OCI-LY7 (cell line): ENCODE data around the gene CES5A. TPM values are rescaled to one million over a fixed set of nuclear protein-coding genes. Genes with fewer than 3 reads are reported as not detected.
"Not testable (repeated sequence)": the region's sequence is repeated elsewhere in the genome, so short reads cannot be mapped to it uniquely, and the experiment has no call there.

Source experiments
- BruUV-seq: library from RNA; stranded (reverse); fragments of 400-500 nt; replicated peaks from 2 replicates; lab custom pipeline; 2021; lab: Mats Ljungman, UMichigan
- CTCF ChIA-PET: fragments of 300-600 bp; sonication (Branson Sonifier 250); formaldehyde crosslinking; loops from one replicate; lab custom pipeline; 2022; ENCODE audit warnings: antibody characterized with exemption; ENCODE audit not compliant: unreplicated experiment; lab: Charles Lee
- POLR2A ChIA-PET: fragments of 300-600 bp; sonication (Branson Sonifier 250); formaldehyde crosslinking; loops from one replicate; lab custom pipeline; 2022; ENCODE audit warnings: antibody characterized with exemption; lab: Charles Lee
- DNase-seq: peaks from one replicate; pipeline ENCODE4 v3.0.0-alpha.2; 2015; ENCODE audit warnings: low spot score
- H2AFZ ChIP-seq: fragments of 200-600 bp; sonication (generic), shearing (Covaris generic); 2 replicates; pipeline ENCODE4 v1.6.1; 2014; ENCODE audit warnings: mild to moderate bottlenecking, antibody characterized with exemption, low read length, moderate library complexity
- H3K27ac ChIP-seq: fragments of 200-600 bp; sonication (generic); 2 replicates; pipeline ENCODE4 v1.5.1; 2014; ENCODE audit warnings: mixed run types, low read depth, mild to moderate bottlenecking, moderate library complexity, low read length, inconsistent platforms; ENCODE audit not compliant: poor library complexity, severe bottlenecking
- H3K36me3 ChIP-seq: fragments of 200-600 bp; sonication (generic); 2 replicates; pipeline ENCODE4 v1.6.1; 2014; ENCODE audit warnings: mild to moderate bottlenecking, antibody characterized with exemption, low read length, moderate library complexity, mixed read lengths; ENCODE audit not compliant: insufficient read depth
- H3K4me1 ChIP-seq: fragments of 200-600 bp; sonication (generic); 2 replicates; pipeline ENCODE4 v1.5.1; 2014; ENCODE audit warnings: mild to moderate bottlenecking, low read length; ENCODE audit not compliant: insufficient read depth, poor library complexity, severe bottlenecking
- H3K4me2 ChIP-seq: fragments of 200-600 bp; sonication (generic); 2 replicates; pipeline ENCODE4 v1.6.1; 2014; ENCODE audit warnings: mild to moderate bottlenecking, low read length
- H3K4me3 ChIP-seq: fragments of 200-600 bp; sonication (generic); 2 replicates; pipeline ENCODE4 v1.5.1; 2014; ENCODE audit warnings: mild to moderate bottlenecking, low read depth, low read length; ENCODE audit not compliant: poor library complexity, severe bottlenecking
- H3K79me2 ChIP-seq: fragments of 200-600 bp; sonication (generic); 2 replicates; pipeline ENCODE4 v1.6.1; 2016; ENCODE audit warnings: low read depth, mild to moderate bottlenecking, low read length, moderate library complexity, mixed read lengths; ENCODE audit not compliant: insufficient read depth
- H3K9me2 ChIP-seq: fragments of 200-600 bp; sonication (generic); 2 replicates; pipeline ENCODE4 v1.6.1; 2016; ENCODE audit warnings: mild to moderate bottlenecking, low read length, mixed read lengths; ENCODE audit not compliant: insufficient read depth
- H3K9me3 ChIP-seq: fragments of 200-600 bp; sonication (generic); 2 replicates; pipeline ENCODE4 v1.6.1; 2014; ENCODE audit warnings: mild to moderate bottlenecking, mixed run types, low read length, mixed read lengths
- H4K20me1 ChIP-seq: fragments of 200-600 bp; sonication (generic); 2 replicates; pipeline ENCODE4 v1.6.1; 2014; ENCODE audit warnings: mild to moderate bottlenecking, antibody characterized with exemption, low read length, moderate library complexity, mixed read lengths; ENCODE audit not compliant: insufficient read depth
- EZH2phosphoT487 ChIP-seq: fragments of 200-600 bp; sonication (generic); IDR thresholded peaks from 2 replicates; pipeline ENCODE4 v1.6.1; 2018; ENCODE audit warnings: low read depth, borderline replicate concordance, mild to moderate bottlenecking, mixed run types, antibody characterized with exemption, low read length, moderate library complexity, mixed read lengths
- intact Hi-C: fragments of 100-400 bp; cut with micrococcal nuclease; formaldehyde crosslinking; loops from one replicate; pipeline ENCODE4 v1.10.0; 2022; ENCODE audit not compliant: unreplicated experiment
- total RNA-seq, 2 experiments: library from RNA; depleted of rRNA in 1 of 2; stranded (reverse); fragments of >200 nt in 1 of 2; shearing (Covaris generic) in 1 of 2; gene quantifications; 2 replicates each; pipeline ENCODE4 v1.2.3, GENCODE V29; 2014 to 2022
- TF ChIP-seq, protein P1 (sequence below): fragments of 200-600 bp; sonication (generic); conservative IDR thresholded peaks from 2 replicates; pipeline ENCODE4 v1.5.1; 2014; ENCODE audit warnings: mild to moderate bottlenecking, antibody characterized with exemption, low read length, moderate library complexity, mixed read lengths

The CES5A gene
- total RNA-seq, 2 experiments from 2014 or later: not detected

DNA sequence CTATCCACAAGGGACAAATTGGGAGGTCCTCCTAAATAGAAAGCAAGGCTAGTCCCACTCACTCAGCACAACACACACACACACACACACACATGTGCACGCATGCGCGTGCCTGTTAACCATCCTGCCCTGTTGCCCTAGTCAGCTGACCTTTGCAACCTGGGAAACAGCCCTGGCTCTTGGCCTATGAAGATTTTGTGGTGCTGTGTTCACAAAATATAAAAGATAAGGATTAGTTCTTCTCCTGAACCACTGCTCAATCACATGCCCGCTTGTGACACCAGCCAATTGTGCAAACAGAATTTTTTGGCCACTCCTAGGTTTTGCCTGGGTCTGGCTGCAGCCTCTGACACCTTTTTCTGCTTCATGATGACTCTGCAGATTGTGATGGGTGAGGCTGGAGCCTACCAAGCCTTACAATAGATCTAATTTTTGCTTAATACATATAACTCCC is 39.0 kb downstream of the CES5A start:
- ChIA-PET CTCF (no interaction called here), POLR2A (no interaction called here)
- intact Hi-C loops: no loop called here
- Histone ChIP-seq H3K4me1 (no peaks in the 10 kb centered on the region), H3K4me2 (no peak overlapping the region), H2AFZ (no peak overlapping the region), H3K36me3 (no peaks in the 10 kb centered on the region), H3K27ac (no peak overlapping the region), H3K9me3 (no peaks in the 10 kb centered on the region), H3K9me2 (no peaks in the 10 kb centered on the region), H3K4me3 (no peak overlapping the region), H3K79me2 (no peaks in the 10 kb centered on the region), H4K20me1 (no peaks in the 10 kb centered on the region)
- TF ChIP-seq, protein P1, sequence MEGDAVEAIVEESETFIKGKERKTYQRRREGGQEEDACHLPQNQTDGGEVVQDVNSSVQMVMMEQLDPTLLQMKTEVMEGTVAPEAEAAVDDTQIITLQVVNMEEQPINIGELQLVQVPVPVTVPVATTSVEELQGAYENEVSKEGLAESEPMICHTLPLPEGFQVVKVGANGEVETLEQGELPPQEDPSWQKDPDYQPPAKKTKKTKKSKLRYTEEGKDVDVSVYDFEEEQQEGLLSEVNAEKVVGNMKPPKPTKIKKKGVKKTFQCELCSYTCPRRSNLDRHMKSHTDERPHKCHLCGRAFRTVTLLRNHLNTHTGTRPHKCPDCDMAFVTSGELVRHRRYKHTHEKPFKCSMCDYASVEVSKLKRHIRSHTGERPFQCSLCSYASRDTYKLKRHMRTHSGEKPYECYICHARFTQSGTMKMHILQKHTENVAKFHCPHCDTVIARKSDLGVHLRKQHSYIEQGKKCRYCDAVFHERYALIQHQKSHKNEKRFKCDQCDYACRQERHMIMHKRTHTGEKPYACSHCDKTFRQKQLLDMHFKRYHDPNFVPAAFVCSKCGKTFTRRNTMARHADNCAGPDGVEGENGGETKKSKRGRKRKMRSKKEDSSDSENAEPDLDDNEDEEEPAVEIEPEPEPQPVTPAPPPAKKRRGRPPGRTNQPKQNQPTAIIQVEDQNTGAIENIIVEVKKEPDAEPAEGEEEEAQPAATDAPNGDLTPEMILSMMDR: no peak
- no peak for TF ChIP-seq EZH2phosphoT487
- no TSS peak for BruUV-seq
- no peak for DNase-seq

DNA sequence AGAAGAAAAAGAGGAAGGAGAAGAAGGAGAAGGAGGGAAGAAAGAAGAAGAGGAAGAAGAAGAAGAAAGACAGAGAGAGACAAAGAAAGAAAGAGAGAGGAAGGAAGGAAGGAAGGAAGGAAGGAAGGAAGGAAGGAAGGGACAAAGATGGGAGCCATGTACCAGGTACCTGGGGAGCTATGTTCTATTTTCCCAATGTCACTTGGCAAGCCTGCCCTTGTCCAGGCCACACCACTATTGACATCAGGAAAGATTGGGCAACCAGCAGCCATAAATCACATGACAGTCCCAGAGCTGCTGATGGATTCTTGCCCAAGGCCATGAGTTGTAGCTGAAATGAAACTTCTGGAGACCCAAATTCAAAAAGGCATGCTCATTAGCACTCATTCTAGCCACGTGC is 39.6 kb downstream of the CES5A start:
- CTCF ChIA-PET: no interaction called here
- Histone ChIP-seq H3K9me2 (no peaks in the 10 kb centered on the region), H4K20me1 (no peaks in the 10 kb centered on the region), H3K4me1 (no peaks in the 10 kb centered on the region), H2AFZ (no peak overlapping the region), H3K36me3 (no peaks in the 10 kb centered on the region), H3K4me3 (no peak overlapping the region), H3K4me2 (no peak overlapping the region), H3K27ac (no peak overlapping the region), H3K79me2 (no peaks in the 10 kb centered on the region), H3K9me3 (no peaks in the 10 kb centered on the region)
- DNase-seq: no peak
- BruUV-seq: no TSS peak
- intact Hi-C loops: no loop called here
- POLR2A ChIA-PET: no interaction called here
- TF ChIP-seq, protein P1: no peak
- no peak for TF ChIP-seq EZH2phosphoT487

DNA sequence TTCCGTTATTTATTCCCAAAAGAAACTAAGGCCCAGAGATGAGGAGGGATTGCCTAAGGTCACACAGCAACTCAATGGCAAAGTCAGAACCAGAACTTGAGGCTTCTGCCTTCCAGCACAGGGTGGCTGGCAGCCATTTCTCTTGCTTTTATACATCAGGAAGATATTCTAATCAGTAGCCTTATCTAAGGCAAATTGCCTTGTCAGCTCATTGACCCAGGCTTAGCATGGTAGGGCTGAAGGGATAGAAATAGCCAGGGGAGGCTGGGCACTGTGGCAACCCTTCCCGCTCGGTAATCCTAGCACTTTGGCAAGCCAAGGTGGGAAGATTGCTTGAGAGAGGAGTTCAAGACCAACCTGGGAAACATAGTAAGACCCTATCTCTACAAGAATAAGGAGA is 40.0 kb downstream of the CES5A start:
- H2AFZ ChIP-seq, POLR2A ChIA-PET, BruUV-seq, H3K36me3 ChIP-seq, H4K20me1 ChIP-seq, H3K27ac ChIP-seq, H3K79me2 ChIP-seq, H3K4me2 ChIP-seq, DNase-seq, H3K4me3 ChIP-seq, intact Hi-C loops, H3K9me3 ChIP-seq, CTCF ChIA-PET, H3K4me1 ChIP-seq, H3K9me2 ChIP-seq: not testable (repeated sequence)
